Activated B cell treated with CpG ODN at 0.5 μM for 24 hours (primary cell): ENCODE measurements around the gene FOXO3. TPM values are rescaled to one million over a fixed set of nuclear protein-coding genes. Genes with fewer than 3 reads are reported as not detected.

Experiments used
- ATAC-seq: fragments of 200-7000 bp; cut with Tn5 transposase; one replicate; pipeline ENCODE4 v1.10.0; 2021; ENCODE audit warnings: low read depth, mild to moderate bottlenecking, moderate library complexity
- CTCF ChIA-PET: fragments of 350-600 bp; sonication (Branson Sonifier 250); formaldehyde crosslinking; loops from one replicate; lab custom pipeline; 2021; ENCODE audit warnings: antibody characterized with exemption; lab: Charles Lee
- POLR2A ChIA-PET: fragments of 350-600 bp; sonication (Branson Sonifier 250); formaldehyde crosslinking; loops from one replicate; lab custom pipeline; 2021; ENCODE audit warnings: antibody characterized with exemption; lab: Charles Lee
- DNase-seq: peaks from one replicate; pipeline ENCODE4 v3.0.0; 2022
- H3K27ac Mint-ChIP-seq: one replicate; pipeline ENCODE4 v1.8.0; 2020; ENCODE audit warnings: mixed read lengths
- H3K27me3 Mint-ChIP-seq: one replicate; pipeline ENCODE4 v1.8.0; 2021; ENCODE audit warnings: mixed read lengths
- H3K36me3 Mint-ChIP-seq: one replicate; pipeline ENCODE4 v1.8.0; 2021; ENCODE audit warnings: low read depth, mixed read lengths
- H3K4me1 Mint-ChIP-seq: one replicate; pipeline ENCODE4 v1.8.0; 2021; ENCODE audit warnings: mixed read lengths
- H3K4me3 Mint-ChIP-seq: one replicate; pipeline ENCODE4 v1.8.0; 2020; ENCODE audit warnings: mild to moderate bottlenecking, mixed read lengths
- H3K9me3 Mint-ChIP-seq: one replicate; pipeline ENCODE4 v1.8.0; 2020; ENCODE audit warnings: mixed read lengths
- intact Hi-C: fragments of 100-400 bp; cut with micrococcal nuclease; formaldehyde crosslinking; loops from one replicate; pipeline ENCODE4 v1.15.1; 2024
- total RNA-seq: library from RNA; stranded (reverse); gene quantifications from 2 replicates; pipeline ENCODE4 v1.2.3, GENCODE V29; 2022
- TF ChIP-seq, protein P1 (sequence below): fragments of 200-600 bp; IDR thresholded peaks from one replicate; pipeline ENCODE4 v1.8.0; 2022; ENCODE audit warnings: antibody characterized with exemption, mild to moderate bottlenecking

Gene FOXO3
- total RNA-seq, 1 donor from 2014 or later: 9.4 TPM

DNA sequence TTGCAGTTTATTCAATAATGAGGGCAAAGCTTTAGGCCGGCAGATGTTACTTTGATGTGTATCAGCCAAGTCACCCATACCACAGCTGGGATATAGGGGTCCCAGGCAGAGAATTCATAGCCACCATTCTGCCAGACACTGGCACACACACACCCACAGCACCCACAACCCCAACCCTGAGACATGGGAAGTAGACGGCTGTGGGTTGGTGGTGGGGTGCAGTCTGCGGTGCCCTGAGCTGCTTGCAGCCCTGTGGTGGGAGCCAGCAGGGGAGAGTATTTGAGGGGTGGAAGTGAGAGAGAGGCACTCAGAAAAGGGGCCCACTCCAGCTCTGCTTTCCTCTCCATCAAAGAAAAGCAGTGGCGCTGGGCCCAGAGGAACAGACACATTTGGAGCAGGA is 125.3 kb downstream of the FOXO3 start:
- POLR2A ChIA-PET: no interaction called here
- ATAC-seq: no peak
- CTCF ChIA-PET: no interaction called here

DNA sequence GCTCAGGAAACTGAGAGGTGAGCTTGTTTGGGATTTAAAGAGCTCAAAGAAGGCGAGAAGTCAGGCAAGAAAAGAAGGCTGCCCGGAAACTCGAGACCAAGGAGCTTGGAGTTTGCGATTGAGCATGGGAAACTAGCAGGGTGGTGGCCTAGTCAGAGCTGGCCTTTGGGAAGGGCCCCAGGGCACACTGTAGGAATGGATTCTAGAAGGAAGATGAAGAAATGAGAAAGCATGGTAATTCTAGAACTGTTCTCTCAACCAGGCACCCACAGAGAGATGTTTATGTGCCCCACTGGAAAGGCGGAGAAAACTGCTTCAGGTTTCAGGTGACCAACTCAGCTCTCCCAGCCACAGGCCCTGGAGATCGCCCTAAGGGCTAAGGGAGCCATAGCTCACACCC is 126.2 kb downstream of the FOXO3 start:
- CTCF ChIA-PET: no interaction called here

More for the DNA sequence above, 125.3 kb downstream of the FOXO3 start:
- TF ChIP-seq, protein P1, sequence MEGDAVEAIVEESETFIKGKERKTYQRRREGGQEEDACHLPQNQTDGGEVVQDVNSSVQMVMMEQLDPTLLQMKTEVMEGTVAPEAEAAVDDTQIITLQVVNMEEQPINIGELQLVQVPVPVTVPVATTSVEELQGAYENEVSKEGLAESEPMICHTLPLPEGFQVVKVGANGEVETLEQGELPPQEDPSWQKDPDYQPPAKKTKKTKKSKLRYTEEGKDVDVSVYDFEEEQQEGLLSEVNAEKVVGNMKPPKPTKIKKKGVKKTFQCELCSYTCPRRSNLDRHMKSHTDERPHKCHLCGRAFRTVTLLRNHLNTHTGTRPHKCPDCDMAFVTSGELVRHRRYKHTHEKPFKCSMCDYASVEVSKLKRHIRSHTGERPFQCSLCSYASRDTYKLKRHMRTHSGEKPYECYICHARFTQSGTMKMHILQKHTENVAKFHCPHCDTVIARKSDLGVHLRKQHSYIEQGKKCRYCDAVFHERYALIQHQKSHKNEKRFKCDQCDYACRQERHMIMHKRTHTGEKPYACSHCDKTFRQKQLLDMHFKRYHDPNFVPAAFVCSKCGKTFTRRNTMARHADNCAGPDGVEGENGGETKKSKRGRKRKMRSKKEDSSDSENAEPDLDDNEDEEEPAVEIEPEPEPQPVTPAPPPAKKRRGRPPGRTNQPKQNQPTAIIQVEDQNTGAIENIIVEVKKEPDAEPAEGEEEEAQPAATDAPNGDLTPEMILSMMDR: no peak
- no peak overlapping the region for H3K4me3 Mint-ChIP-seq
- H3K27me3 Mint-ChIP-seq: no peaks in the 10 kb centered on the region
- intact Hi-C loops: loop anchor here (5.0 kb wide), 1 partner anchor 119 kb away; no protein-coding TSS in a partner anchor
- H3K9me3 Mint-ChIP-seq: no peaks in the 10 kb centered on the region
- DNase-seq: no peak
- no peaks in the 10 kb centered on the region for H3K4me1 Mint-ChIP-seq
- no peak overlapping the region for H3K27ac Mint-ChIP-seq
- H3K36me3 Mint-ChIP-seq: peaks cover 17% of the 10 kb centered on the region

DNA sequence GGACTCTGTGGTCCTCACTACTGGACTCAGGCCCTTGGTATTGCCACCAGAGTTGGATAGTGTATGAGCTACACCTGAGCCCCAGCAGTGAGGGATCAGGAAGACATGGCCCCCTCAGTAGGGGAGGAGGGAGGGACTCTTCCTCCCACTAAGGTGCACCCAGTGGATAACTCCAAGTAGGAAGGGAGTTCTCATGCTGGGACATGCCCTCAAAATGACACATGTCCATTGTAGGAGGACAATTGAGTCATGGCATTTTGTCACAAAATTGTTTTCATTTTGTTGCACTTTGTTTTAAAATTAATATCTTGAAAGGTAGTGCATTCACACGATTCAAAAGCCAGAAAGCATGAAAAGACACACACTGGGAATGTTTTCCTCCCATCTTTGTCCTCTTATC is 127.2 kb downstream of the FOXO3 start:
- POLR2A ChIA-PET: no interaction called here

More for the DNA sequence above, 126.2 kb downstream of the FOXO3 start:
- ATAC-seq: no peak
- no peak overlapping the region for H3K4me3 Mint-ChIP-seq
- no peak overlapping the region for H3K27ac Mint-ChIP-seq
- DNase-seq: no peak
- peaks cover 16% of the 10 kb centered on the region for H3K36me3 Mint-ChIP-seq
- POLR2A ChIA-PET: no interaction called here
- intact Hi-C loops: loop anchor here (5.0 kb wide), 1 partner anchor 120 kb away; no protein-coding TSS in a partner anchor
- H3K27me3 Mint-ChIP-seq: no peaks in the 10 kb centered on the region
- no peaks in the 10 kb centered on the region for H3K4me1 Mint-ChIP-seq
- TF ChIP-seq, protein P1: no peak
- H3K9me3 Mint-ChIP-seq: no peaks in the 10 kb centered on the region

GRCh38 chr6:108689272-108690161 is 128.8 kb downstream of the FOXO3 start:
- H3K27ac Mint-ChIP-seq: no peak overlapping the region
- CTCF ChIA-PET: no interaction called here

More for the DNA sequence above, 127.2 kb downstream of the FOXO3 start:
- Mint-ChIP-seq H3K4me3 (no peak overlapping the region), H3K27me3 (no peaks in the 10 kb centered on the region), H3K9me3 (no peaks in the 10 kb centered on the region), H3K4me1 (no peaks in the 10 kb centered on the region), H3K36me3 (peaks cover 12% of the 10 kb centered on the region), H3K27ac (no peak overlapping the region)
- DNase-seq (no peak), ATAC-seq (no peak)
- CTCF ChIA-PET: no interaction called here
- intact Hi-C loops: loop anchor here (5.0 kb wide), 1 partner anchor 121 kb away; no protein-coding TSS in a partner anchor
- TF ChIP-seq, protein P1: no peak

More at GRCh38 chr6:108689272-108690161, 128.8 kb downstream of the FOXO3 start:
- Mint-ChIP-seq H3K4me3 (no peak overlapping the region), H3K4me1 (no peaks in the 10 kb centered on the region), H3K27me3 (no peaks in the 10 kb centered on the region), H3K36me3 (peaks cover 11% of the 10 kb centered on the region), H3K9me3 (no peaks in the 10 kb centered on the region)
- POLR2A ChIA-PET: no interaction called here
- TF ChIP-seq, protein P1: no peak
- DNase-seq: no peak
- ATAC-seq: no peak
- intact Hi-C loops: loop anchor here (5.0 kb wide), 1 partner anchor 122 kb away; no protein-coding TSS in a partner anchor
